SK-N-SH (cell line): ENCODE measurements around the gene CRYGD. TPM values are rescaled to one million over a fixed set of nuclear protein-coding genes. Genes with fewer than 3 reads are reported as not detected.
A peak's percentile ranks its signal among the peaks of the same experiment; 100 is the strongest.

Source experiments
- CTCF ChIA-PET: fragments of 300-600, 350-600 bp; formaldehyde crosslinking; extraction: SDS; loops from one replicate; lab custom pipeline; 2021; lab: Yijun Ruan, JAX
- POLR2A ChIA-PET: fragments of 350-600 bp; sonication (Branson Sonifier 250); formaldehyde crosslinking; extraction: SDS; loops from one replicate; lab custom pipeline; 2020; ENCODE audit warnings: antibody characterized with exemption, inconsistent platforms; lab: Yijun Ruan, JAX
- DNase-seq: peaks from one replicate; pipeline ENCODE4 v3.0.0; 2012
- H2AFZ ChIP-seq: fragments of 200-600 bp; sonication (generic); 2 replicates; pipeline ENCODE4 v1.8.1; 2016; ENCODE audit warnings: antibody characterized with exemption, mild to moderate bottlenecking, low read depth
- H3F3A ChIP-seq: fragments of 200-600 bp; sonication (generic); replicated peaks from 2 replicates; pipeline ENCODE3; 2016; ENCODE audit warnings: antibody characterized with exemption, mild to moderate bottlenecking; ENCODE audit not compliant: insufficient read depth
- H3K27ac ChIP-seq, 2 experiments: fragments of 200-500 bp in 1 of 2; fragments of 200-600 bp in 1 of 2; sonication (Bioruptor generic) in 1 of 2; sonication (generic), shearing (Covaris generic) in 1 of 2; 2 replicates each; pipeline versions ENCODE4 v1.5.1 to v1.6.1; 2014 to 2016; ENCODE audit warnings: low read depth in 2 of 2, inconsistent platforms in 1 of 2, low read length in 1 of 2, mild to moderate bottlenecking in 1 of 2, mixed read lengths in 1 of 2
- H3K27me3 ChIP-seq: fragments of 200-600 bp; sonication (generic), shearing (Covaris generic); 2 replicates; pipeline ENCODE4 v1.6.1; 2016; ENCODE audit warnings: mixed run types; ENCODE audit not compliant: insufficient read depth
- H3K36me3 ChIP-seq, 2 experiments: fragments of 200-500 bp in 1 of 2; fragments of 200-600 bp in 1 of 2; sonication (Bioruptor generic) in 1 of 2; sonication (generic) in 1 of 2; replicated peaks in 1 of 2; 2 replicates each; pipeline versions ENCODE3 to v1.5.1; 2014 to 2016; ENCODE audit warnings: low read length in 1 of 2, mild to moderate bottlenecking in 1 of 2; ENCODE audit not compliant: insufficient read depth in 2 of 2, control insufficient read depth in 1 of 2
- H3K4me1 ChIP-seq, 2 experiments: fragments of 200-500 bp in 1 of 2; fragments of 200-600 bp in 1 of 2; sonication (Bioruptor generic) in 1 of 2; sonication (generic), shearing (Covaris generic) in 1 of 2; 2 replicates each; pipeline versions ENCODE4 v1.5.1 to v1.6.1; 2014 to 2016; ENCODE audit warnings: low read depth in 1 of 2, low read length in 1 of 2, mixed run types in 1 of 2; ENCODE audit not compliant: insufficient read depth in 2 of 2, control insufficient read depth in 1 of 2
- H3K4me2 ChIP-seq: fragments of 200-600 bp; sonication (generic), shearing (Covaris generic); 2 replicates; pipeline ENCODE4 v1.6.1; 2017; ENCODE audit warnings: mixed run types
- H3K4me3 ChIP-seq, 2 experiments: fragments of 200-500 bp in 1 of 2; fragments of 200-600 bp in 1 of 2; sonication (Bioruptor generic) in 1 of 2; sonication (generic), shearing (Covaris generic) in 1 of 2; 2 replicates each; pipeline versions ENCODE4 v1.5.1 to v1.8.1; 2014 to 2016; ENCODE audit warnings: low read depth in 2 of 2, inconsistent platforms in 1 of 2, low read length in 1 of 2, mild to moderate bottlenecking in 1 of 2, mixed read lengths in 1 of 2, moderate library complexity in 1 of 2
- H3K79me2 ChIP-seq: fragments of 200-600 bp; sonication (generic); 2 replicates; pipeline ENCODE4 v1.8.1; 2017; ENCODE audit warnings: mild to moderate bottlenecking; ENCODE audit not compliant: insufficient read depth
- H3K9ac ChIP-seq: fragments of 200-600 bp; sonication (generic); 2 replicates; pipeline ENCODE4 v1.6.1; 2017; ENCODE audit warnings: mixed run types
- H3K9me2 ChIP-seq: fragments of 200-600 bp; sonication (generic); 2 replicates; pipeline ENCODE4 v1.6.1; 2017; ENCODE audit warnings: mixed run types
- H3K9me3 ChIP-seq: fragments of 200-600 bp; sonication (generic); 2 replicates; pipeline ENCODE4 v1.6.1; 2017; ENCODE audit warnings: mixed run types, mild to moderate bottlenecking, moderate library complexity
- H4K20me1 ChIP-seq: fragments of 200-600 bp; sonication (generic); 2 replicates; pipeline ENCODE4 v1.6.1; 2017; ENCODE audit warnings: mild to moderate bottlenecking, mixed run types; ENCODE audit not compliant: insufficient read depth
- ELF1 ChIP-seq: IDR thresholded peaks from 2 replicates; pipeline ENCODE4 v1.4.0; 2012
- EP300 ChIP-seq, 2 experiments: IDR thresholded peaks; 2 replicates each; pipeline versions ENCODE4 v1.4.0 to v1.6.1; 2012; ENCODE audit warnings: borderline replicate concordance in 1 of 2, low read depth in 1 of 2, low read length in 1 of 2
- FOSL2 ChIP-seq: IDR thresholded peaks from 2 replicates; pipeline ENCODE4 v1.4.0; 2012; ENCODE audit warnings: low read depth, mild to moderate bottlenecking, moderate library complexity, borderline replicate concordance
- GATA2 ChIP-seq: sonication (generic); formaldehyde crosslinking; IDR thresholded peaks from 2 replicates; pipeline ENCODE4 v1.5.0; 2020; ENCODE audit warnings: mild to moderate bottlenecking, missing genetic modification reagents
- IRF3 ChIP-seq: fragments of 150-350 bp; IDR thresholded peaks from 2 replicates; pipeline ENCODE4 v1.6.1; 2016; ENCODE audit warnings: mild to moderate bottlenecking, low read depth, low read length
- JUND ChIP-seq: IDR thresholded peaks from 2 replicates; pipeline ENCODE4 v1.4.0; 2012
- MEF2A ChIP-seq: IDR thresholded peaks from 2 replicates; pipeline ENCODE4 v1.4.0; 2012; ENCODE audit warnings: low read depth, borderline replicate concordance
- NFIC ChIP-seq: IDR thresholded peaks from 2 replicates; pipeline ENCODE4 v1.4.0; 2012; ENCODE audit warnings: borderline replicate concordance
- NRF1 ChIP-seq: IDR thresholded peaks from 2 replicates; pipeline ENCODE4 v1.6.1; 2012; ENCODE audit warnings: low read depth, mild to moderate bottlenecking, low read length
- POLR2AphosphoS5 ChIP-seq: IDR thresholded peaks from 2 replicates; pipeline ENCODE4 v1.6.1; 2012; ENCODE audit warnings: low read depth, low read length
- RCOR1 ChIP-seq: fragments of 150-350 bp; IDR thresholded peaks from 2 replicates; pipeline ENCODE4 v1.6.1; 2017; ENCODE audit warnings: antibody characterized with exemption, low read length
- RXRA ChIP-seq: IDR thresholded peaks from 2 replicates; pipeline ENCODE4 v1.4.0; 2012; ENCODE audit warnings: low read depth, mild to moderate bottlenecking, borderline replicate concordance
- SMC3 ChIP-seq: IDR thresholded peaks from 2 replicates; pipeline ENCODE4 v1.6.1; 2012; ENCODE audit warnings: low read depth, low read length, improper control_type of control experiment
- TAF1 ChIP-seq: IDR thresholded peaks from 2 replicates; pipeline ENCODE4 v1.6.1; 2012; ENCODE audit warnings: low read depth, mild to moderate bottlenecking, low read length, moderate library complexity, borderline replicate concordance
- TCF12 ChIP-seq: IDR thresholded peaks from 2 replicates; pipeline ENCODE4 v1.4.0; 2012
- USF1 ChIP-seq: IDR thresholded peaks from 2 replicates; pipeline ENCODE4 v1.4.0; 2012; ENCODE audit warnings: low read depth, borderline replicate concordance
- WGBS: methylation state at CpG from one replicate; pipeline ENCODE4 v1.1.6; 2017; ENCODE audit warnings: low lambda C conversion rate; 5-methylcytosine and 5-hydroxymethylcytosine counted together
- polyA plus RNA-seq, 3 experiments: library from polyadenylated mRNA; depleted of rRNA; stranded (reverse); fragments of >200 nt; gene quantifications; 2 replicates each; pipeline ENCODE4 v1.2.3, GENCODE V29; 2012
- TF ChIP-seq, protein P1 (sequence below): IDR thresholded peaks from 2 replicates; pipeline ENCODE4 v1.6.1; 2012; ENCODE audit warnings: mild to moderate bottlenecking, low read depth, low read length, moderate library complexity
- TF ChIP-seq, protein P2 (sequence below): IDR thresholded peaks from 2 replicates; pipeline ENCODE4 v1.4.0; 2012; ENCODE audit warnings: low read depth, borderline replicate concordance
- TF ChIP-seq, protein P3 (sequence below): fragments of 200-600 bp; sonication (generic); IDR thresholded peaks from 2 replicates; pipeline ENCODE4 v1.6.1; 2017; ENCODE audit warnings: antibody characterized with exemption, mild to moderate bottlenecking, moderate library complexity
- TF ChIP-seq, protein P4 (sequence below): IDR thresholded peaks from 2 replicates; pipeline ENCODE4; 2012

The CRYGD gene
- polyA plus RNA-seq, 1 of the 3 experiments (the other 2 are of a cell fraction), result not detected

DNA sequence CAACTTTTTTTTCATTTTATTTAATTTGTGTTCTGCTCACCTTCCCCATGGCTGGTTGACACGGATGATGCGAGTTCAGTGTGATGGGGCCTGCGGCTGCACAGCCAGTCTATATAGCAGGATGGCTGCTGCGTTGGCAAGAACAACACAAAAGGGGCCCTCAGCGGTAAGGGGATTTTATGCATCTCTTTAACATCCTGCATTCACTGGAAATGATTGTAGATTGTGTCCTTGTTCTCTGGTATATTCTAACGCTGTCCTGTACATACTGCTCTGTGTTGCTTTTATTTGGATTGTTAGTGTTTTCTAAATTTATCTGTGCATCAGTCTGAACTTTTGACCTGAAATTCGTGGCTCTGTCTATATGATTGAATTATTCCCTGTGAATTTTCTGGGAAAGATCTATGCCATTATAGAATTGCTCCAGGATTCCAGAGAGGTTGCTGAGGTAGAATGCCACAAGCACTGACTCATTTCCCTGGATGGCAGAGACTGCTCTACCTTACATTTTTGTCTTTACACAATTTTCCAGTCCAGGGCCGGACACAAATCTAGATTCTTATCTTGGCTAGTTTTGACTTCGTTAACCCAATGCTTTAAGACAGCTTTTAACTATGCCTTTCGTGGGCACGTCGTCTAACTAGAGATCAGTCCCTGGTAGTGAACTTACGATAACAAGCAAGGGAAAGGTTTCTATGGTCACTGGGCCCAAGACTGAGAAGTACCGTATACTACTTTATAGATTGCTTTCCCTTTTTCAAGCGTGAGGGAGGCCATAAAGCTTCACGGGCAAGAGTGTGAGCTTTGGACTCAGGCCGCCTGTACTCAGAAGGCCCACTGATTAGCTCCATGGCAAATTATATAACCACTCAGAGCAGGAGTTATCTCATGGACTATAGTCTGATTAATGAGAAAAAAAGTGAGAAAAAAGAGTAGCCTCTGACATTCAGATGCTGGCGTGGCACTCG lies 5.7 kb upstream of the CRYGD start, which contains the start of gene CRYGC:
Gene CRYGC, minus strand, starts transcription at position 85 of the 968 bp plus-strand sequence. Its CDS starts 36 bp downstream, at position 49.
- H3F3A ChIP-seq, result peaks cover 3% of the 10 kb centered on the region
- WGBS, result 46% methylated on average over 19 of the region's 19 CpGs
- ChIA-PET CTCF (interaction anchor here (1.1 to 1.3 kb wide), 3 partner anchors 9 to 126 kb away, joined by 3 to 4 read pairs (median 4); no protein-coding TSS in a partner anchor), POLR2A (no interaction called here)
- H3K36me3 ChIP-seq, result no peaks in the 10 kb centered on the region
- H3K4me2 ChIP-seq, result no peak within 1 kb of the TSS
- peak within 1 kb of the TSS; percentile 29 to 86; a peak in 3 of 4 replicates for H3K27ac ChIP-seq
- H3K4me1 ChIP-seq, result peaks cover 0 to 16% of the 10 kb centered on the region in 2 experiments; a peak in 2 of 4 replicates
- DNase-seq, result peak; percentile 46
- H3K9me3 ChIP-seq, result no peaks in the 10 kb centered on the region
- no peak within 1 kb of the TSS for H3K4me3 ChIP-seq
- peak within 1 kb of the TSS; percentile 36; the same call in 1 of the 2 replicates for H2AFZ ChIP-seq
- TF ChIP-seq RCOR1 (peak; percentile 43; the same call in 1 of the 2 replicates), MEF2A (no peak), IRF3 (no peak), FOSL2 (peak; percentile 63; the same call in 1 of the 2 replicates), NFIC (peak; percentile 22; the same call in 1 of the 2 replicates), POLR2AphosphoS5 (peak; percentile 33; the same call in 1 of the 2 replicates), EP300 (IDR thresholded peaks at IDR 0.05; ENCODE audit: borderline replicate concordance in 1 of 2, low read depth in 1 of 2, low read length in 1 of 2) (peak; percentile 30 to 57; a peak in 2 of 4 replicates), ELF1 (no peak), SMC3 (no peak), TCF12 (peak; percentile 51; the same call in 1 of the 2 replicates), NRF1 (no peak), RXRA (peak; percentile 54; the same call in 1 of the 2 replicates), USF1 (no peak), GATA2 (CRISPR knock-in tag) (peak; percentile 61), TAF1 (0 out of 2 replicates have a peak, but pooled peaks have one; percentile 19), JUND (peak; percentile 64)
- TF ChIP-seq, protein P1, sequence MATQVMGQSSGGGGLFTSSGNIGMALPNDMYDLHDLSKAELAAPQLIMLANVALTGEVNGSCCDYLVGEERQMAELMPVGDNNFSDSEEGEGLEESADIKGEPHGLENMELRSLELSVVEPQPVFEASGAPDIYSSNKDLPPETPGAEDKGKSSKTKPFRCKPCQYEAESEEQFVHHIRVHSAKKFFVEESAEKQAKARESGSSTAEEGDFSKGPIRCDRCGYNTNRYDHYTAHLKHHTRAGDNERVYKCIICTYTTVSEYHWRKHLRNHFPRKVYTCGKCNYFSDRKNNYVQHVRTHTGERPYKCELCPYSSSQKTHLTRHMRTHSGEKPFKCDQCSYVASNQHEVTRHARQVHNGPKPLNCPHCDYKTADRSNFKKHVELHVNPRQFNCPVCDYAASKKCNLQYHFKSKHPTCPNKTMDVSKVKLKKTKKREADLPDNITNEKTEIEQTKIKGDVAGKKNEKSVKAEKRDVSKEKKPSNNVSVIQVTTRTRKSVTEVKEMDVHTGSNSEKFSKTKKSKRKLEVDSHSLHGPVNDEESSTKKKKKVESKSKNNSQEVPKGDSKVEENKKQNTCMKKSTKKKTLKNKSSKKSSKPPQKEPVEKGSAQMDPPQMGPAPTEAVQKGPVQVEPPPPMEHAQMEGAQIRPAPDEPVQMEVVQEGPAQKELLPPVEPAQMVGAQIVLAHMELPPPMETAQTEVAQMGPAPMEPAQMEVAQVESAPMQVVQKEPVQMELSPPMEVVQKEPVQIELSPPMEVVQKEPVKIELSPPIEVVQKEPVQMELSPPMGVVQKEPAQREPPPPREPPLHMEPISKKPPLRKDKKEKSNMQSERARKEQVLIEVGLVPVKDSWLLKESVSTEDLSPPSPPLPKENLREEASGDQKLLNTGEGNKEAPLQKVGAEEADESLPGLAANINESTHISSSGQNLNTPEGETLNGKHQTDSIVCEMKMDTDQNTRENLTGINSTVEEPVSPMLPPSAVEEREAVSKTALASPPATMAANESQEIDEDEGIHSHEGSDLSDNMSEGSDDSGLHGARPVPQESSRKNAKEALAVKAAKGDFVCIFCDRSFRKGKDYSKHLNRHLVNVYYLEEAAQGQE, result 0 out of 2 replicates have a peak, but pooled peaks have one; percentile 41
- TF ChIP-seq, protein P2, sequence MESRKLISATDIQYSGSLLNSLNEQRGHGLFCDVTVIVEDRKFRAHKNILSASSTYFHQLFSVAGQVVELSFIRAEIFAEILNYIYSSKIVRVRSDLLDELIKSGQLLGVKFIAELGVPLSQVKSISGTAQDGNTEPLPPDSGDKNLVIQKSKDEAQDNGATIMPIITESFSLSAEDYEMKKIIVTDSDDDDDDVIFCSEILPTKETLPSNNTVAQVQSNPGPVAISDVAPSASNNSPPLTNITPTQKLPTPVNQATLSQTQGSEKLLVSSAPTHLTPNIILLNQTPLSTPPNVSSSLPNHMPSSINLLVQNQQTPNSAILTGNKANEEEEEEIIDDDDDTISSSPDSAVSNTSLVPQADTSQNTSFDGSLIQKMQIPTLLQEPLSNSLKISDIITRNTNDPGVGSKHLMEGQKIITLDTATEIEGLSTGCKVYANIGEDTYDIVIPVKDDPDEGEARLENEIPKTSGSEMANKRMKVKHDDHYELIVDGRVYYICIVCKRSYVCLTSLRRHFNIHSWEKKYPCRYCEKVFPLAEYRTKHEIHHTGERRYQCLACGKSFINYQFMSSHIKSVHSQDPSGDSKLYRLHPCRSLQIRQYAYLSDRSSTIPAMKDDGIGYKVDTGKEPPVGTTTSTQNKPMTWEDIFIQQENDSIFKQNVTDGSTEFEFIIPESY, result no peak
- TF ChIP-seq, protein P3, sequence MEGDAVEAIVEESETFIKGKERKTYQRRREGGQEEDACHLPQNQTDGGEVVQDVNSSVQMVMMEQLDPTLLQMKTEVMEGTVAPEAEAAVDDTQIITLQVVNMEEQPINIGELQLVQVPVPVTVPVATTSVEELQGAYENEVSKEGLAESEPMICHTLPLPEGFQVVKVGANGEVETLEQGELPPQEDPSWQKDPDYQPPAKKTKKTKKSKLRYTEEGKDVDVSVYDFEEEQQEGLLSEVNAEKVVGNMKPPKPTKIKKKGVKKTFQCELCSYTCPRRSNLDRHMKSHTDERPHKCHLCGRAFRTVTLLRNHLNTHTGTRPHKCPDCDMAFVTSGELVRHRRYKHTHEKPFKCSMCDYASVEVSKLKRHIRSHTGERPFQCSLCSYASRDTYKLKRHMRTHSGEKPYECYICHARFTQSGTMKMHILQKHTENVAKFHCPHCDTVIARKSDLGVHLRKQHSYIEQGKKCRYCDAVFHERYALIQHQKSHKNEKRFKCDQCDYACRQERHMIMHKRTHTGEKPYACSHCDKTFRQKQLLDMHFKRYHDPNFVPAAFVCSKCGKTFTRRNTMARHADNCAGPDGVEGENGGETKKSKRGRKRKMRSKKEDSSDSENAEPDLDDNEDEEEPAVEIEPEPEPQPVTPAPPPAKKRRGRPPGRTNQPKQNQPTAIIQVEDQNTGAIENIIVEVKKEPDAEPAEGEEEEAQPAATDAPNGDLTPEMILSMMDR, result no peak
- TF ChIP-seq, protein P4, sequence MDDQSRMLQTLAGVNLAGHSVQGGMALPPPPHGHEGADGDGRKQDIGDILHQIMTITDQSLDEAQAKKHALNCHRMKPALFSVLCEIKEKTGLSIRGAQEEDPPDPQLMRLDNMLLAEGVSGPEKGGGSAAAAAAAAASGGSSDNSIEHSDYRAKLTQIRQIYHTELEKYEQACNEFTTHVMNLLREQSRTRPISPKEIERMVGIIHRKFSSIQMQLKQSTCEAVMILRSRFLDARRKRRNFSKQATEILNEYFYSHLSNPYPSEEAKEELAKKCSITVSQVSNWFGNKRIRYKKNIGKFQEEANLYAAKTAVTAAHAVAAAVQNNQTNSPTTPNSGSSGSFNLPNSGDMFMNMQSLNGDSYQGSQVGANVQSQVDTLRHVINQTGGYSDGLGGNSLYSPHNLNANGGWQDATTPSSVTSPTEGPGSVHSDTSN, result peak; percentile 50
- no peak within 1 kb of the TSS for H3K9ac ChIP-seq
- no peaks in the 10 kb centered on the region for H3K27me3 ChIP-seq
- H3K79me2 ChIP-seq, result no peaks in the 10 kb centered on the region
- H4K20me1 ChIP-seq, result no peaks in the 10 kb centered on the region
- no peaks in the 10 kb centered on the region for H3K9me2 ChIP-seq
